ENCODE data around the gene WWP2.

DNA sequence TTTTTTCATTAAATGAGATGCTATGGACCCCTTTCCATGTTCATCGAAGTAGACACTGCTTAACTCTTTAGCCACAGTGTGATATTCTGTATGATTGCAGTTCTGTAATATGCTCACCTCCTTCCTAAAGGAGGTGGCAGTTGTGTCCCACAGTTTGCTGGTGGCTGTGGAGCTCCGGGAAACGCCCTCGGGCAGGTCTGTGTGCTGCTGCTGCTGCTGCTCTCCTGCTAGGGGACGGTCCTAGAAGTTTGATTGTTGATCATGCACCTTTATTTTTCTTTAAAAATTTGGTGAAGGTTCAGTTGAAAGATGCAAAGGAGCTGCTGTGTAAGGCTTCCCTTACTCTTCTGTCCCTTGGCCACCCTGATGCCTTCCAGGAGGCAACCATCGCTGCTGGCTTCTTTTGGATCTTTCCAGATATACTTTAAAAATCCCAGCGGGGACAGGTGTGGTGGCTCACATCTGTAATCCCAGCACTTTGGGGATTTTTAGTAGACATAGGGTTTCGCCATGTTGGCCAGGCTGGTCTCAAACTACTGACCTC is 180.6 kb downstream of the WWP2 start:
- no peak for TF ChIP-seq CTCF (IDR thresholded peaks at IDR 0.05)
- TF ChIP-seq POLR2A (IDR thresholded peaks at IDR 0.05): no peak

All from ovary (tissue), 3 donors.